GM12873 (cell line): ENCODE measurements around the gene CACNA2D2.

Experiments used
- TF ChIP-seq, protein P1 (sequence below): IDR thresholded peaks from 2 replicates; pipeline ENCODE4 v1.5.1; 2012; ENCODE audit warnings: low read depth, mild to moderate bottlenecking, moderate library complexity, low read length, control low read depth; ENCODE audit not compliant: insufficient read depth; ENCODE audit errors: missing control alignments

The CACNA2D2 gene

DNA sequence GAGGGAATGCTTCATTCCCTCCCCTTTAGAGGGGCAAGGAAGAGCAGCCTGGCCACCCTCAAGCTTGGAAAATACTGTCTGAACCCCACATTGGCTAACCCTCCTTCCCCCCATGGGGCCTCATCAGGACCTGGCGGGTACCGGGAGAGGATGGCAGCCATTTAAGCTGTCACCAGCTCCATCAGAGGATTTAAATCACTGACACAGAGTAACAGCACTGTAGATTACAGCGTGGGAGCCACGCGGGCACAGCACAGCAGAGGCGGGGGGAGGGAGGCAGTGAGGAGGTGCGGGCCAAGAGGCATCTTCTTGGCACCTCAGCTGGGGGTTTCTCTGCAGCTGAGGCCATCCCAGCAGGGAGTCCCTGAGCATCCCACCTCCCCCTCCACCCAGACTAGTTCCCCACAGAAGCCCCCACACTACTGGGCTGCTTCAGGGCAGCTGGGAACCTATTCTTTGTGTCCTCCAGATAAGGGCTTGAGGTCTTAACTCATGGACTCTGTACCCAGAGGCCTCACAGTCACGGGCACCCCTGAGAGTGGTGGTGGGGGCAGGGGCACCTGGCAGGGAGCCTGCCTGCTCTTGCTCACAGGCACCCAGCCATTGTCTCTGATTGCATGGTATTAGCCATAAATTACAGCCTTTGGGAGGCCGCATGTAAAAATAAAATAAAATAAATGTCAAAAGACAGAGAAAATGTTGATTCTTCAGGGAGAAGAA lies 21.9 kb upstream of the CACNA2D2 start:
- TF ChIP-seq, protein P1, sequence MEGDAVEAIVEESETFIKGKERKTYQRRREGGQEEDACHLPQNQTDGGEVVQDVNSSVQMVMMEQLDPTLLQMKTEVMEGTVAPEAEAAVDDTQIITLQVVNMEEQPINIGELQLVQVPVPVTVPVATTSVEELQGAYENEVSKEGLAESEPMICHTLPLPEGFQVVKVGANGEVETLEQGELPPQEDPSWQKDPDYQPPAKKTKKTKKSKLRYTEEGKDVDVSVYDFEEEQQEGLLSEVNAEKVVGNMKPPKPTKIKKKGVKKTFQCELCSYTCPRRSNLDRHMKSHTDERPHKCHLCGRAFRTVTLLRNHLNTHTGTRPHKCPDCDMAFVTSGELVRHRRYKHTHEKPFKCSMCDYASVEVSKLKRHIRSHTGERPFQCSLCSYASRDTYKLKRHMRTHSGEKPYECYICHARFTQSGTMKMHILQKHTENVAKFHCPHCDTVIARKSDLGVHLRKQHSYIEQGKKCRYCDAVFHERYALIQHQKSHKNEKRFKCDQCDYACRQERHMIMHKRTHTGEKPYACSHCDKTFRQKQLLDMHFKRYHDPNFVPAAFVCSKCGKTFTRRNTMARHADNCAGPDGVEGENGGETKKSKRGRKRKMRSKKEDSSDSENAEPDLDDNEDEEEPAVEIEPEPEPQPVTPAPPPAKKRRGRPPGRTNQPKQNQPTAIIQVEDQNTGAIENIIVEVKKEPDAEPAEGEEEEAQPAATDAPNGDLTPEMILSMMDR, result no peak

DNA sequence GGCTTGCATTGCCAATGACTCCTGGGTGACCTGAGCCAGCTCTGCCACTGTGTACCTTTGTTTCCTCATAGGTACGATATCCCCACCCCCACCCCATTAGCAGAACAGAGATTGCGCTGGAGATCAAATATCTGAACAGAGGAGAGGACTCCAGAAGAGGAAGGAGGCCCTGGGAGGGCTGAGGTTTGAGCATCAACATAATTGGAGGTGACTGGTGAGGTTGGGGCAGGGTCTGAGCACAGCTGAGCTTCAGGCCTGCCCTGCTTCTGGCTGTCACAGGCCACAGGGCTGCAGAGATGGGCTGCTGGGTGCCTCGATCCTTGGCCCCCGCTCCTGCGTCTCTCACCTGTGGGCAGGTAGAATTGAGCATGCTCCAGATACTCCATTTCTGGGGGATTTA lies 21.3 kb upstream of the CACNA2D2 start:
- TF ChIP-seq, protein P1, result no peak

DNA sequence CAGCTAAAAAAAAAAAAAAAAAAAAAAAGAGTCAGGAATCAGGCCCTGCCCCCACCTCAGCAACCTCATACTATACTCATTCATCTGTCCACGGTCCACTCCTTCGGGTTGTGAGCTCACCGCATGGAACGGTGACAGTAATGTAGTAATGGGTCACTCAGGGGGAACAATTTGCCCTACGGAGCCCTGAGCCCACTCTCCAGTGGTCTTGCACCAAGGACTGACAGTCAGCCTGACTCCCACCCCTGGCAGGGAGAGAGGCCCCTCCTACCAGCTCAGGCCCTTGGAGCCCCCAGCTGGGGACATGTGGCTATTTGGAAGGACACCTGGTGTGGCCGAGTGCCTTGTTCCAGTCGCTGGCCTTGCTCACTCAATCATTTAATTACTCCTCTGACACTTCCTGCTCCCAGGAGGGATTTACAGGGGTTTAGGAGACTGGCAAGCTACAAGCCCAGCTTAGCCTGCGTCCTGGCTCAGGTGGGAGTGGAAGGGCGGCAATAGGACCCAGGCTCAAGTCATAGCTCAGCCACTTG lies 19.9 kb upstream of the CACNA2D2 start:
- TF ChIP-seq, protein P1, result no peak

DNA sequence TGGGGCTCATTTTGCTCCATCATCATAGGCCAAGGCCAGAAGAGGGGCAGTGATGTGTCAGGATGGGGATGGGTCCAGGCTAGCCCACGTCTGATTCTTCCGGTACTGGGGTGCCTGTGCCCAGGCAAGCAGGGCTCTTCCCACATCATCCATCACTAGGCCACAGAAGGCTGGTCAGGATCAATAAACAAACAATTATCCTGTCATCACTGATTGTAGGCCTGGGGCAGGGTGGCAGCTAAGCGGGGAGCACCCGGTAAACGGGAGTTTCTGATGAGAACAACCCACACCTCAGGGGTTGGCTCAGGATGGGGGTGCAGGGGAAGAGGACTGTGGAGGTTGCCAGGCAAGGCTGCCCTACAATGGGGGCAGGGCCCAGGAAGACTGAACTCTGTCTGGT lies 18.1 kb upstream of the CACNA2D2 start:
- TF ChIP-seq, protein P1, result no peak

DNA sequence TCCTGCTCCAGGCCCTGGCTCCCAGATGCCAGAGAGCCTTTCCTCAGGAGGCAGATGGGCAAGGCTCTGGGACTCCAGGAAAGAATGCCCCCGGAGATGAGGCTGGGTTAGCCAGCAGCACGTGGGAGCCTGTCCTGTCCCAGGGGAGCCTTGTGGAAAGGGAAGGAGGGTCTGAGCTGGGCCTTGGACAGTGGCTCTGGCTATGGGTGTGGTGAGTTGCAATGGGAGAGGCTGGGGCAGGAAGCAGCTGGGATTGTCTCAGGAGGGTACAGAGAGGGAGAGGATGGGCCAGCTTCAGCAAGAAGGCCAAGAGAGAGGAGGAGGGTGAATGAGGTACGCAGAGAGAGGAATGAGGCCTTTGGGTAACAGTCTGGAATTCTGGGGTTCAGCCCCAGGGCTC lies 17.4 kb upstream of the CACNA2D2 start:
- TF ChIP-seq, protein P1, result no peak

DNA sequence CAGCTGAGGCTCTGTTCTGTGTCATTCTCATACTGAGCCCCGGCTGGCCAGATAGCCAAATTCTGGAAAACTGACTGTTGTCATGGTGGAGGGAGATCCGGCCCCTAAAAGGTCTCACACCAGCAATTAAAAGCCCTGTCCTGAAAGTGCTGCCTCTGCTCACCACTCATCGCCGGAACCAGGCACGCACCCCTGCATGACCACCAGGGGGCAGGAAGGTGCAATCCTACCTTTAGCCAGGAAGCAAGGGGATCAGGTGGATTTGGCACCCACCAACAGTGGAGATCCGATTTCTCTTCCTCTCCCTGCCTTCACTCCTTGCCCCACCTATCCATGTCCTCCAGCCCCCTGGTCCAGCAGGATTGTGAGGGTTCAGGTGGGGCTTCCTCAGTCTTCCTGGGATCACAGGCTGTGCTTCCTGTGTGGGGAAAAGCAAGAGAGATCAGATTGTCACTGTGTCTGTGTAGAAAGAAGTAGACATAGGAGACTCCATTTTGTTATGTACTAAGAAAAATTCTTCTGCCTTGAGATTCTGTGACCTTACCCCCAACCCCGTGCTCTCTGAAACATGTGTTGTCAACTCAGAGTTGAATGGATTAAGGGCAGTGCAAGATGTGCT lies 16.1 kb upstream of the CACNA2D2 start:
- TF ChIP-seq, protein P1, result peak; percentile 98

DNA sequence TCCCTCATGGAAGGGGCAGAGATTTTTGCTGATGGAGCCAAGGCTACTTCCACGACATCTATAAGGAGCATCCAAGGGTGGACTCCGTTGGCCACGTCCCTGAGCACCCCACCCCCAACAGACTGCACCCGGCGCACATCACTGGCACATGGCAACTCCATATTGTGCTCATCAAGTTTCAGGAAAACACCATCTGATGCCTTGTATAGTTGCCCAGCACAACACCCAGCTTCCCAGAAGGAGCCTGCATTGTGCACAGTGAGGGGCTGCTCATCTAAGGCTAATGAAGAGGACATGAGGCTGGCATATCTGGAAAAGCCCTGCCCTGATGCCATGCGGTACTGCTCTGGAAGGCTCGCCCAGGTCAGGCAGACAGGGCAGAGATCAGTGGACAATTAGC lies 15.0 kb upstream of the CACNA2D2 start:
- TF ChIP-seq, protein P1, result no peak
